Measurements from ENCODE around the gene FMN1. TPM values are rescaled to one million over a fixed set of nuclear protein-coding genes. Genes with fewer than 3 reads are reported as not detected.

FMN1 gene
- total and polyA plus RNA-seq, 2 experiments from 2014 or later = 0.53 to 1.8 TPM

- no peaks in the 10 kb centered on the region for H3K4me1 ChIP-seq (ENCODE audit: low read depth)
- no peaks in the 10 kb centered on the region for H3K9me3 ChIP-seq (ENCODE audit: low read depth)
- H3K36me3 ChIP-seq = no peaks in the 10 kb centered on the region
- TF ChIP-seq, protein P1, sequence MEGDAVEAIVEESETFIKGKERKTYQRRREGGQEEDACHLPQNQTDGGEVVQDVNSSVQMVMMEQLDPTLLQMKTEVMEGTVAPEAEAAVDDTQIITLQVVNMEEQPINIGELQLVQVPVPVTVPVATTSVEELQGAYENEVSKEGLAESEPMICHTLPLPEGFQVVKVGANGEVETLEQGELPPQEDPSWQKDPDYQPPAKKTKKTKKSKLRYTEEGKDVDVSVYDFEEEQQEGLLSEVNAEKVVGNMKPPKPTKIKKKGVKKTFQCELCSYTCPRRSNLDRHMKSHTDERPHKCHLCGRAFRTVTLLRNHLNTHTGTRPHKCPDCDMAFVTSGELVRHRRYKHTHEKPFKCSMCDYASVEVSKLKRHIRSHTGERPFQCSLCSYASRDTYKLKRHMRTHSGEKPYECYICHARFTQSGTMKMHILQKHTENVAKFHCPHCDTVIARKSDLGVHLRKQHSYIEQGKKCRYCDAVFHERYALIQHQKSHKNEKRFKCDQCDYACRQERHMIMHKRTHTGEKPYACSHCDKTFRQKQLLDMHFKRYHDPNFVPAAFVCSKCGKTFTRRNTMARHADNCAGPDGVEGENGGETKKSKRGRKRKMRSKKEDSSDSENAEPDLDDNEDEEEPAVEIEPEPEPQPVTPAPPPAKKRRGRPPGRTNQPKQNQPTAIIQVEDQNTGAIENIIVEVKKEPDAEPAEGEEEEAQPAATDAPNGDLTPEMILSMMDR (IDR thresholded peaks at IDR 0.05; ENCODE audit: low read depth, low read length) = no peak
- no peak overlapping the region for H3K27ac ChIP-seq
- H3K27me3 ChIP-seq = no peaks in the 10 kb centered on the region
- no peak for DNase-seq (ENCODE audit: low read depth in 1 of 2, low spot score in 1 of 2)
- H3K4me3 ChIP-seq = no peak overlapping the region
Measured at GRCh38 chr15:32739522-32740063, 454.9 kb downstream of the FMN1 start.

- no peak for DNase-seq (ENCODE audit: low read depth in 1 of 2, low spot score in 1 of 2)
- H3K36me3 ChIP-seq = no peaks in the 10 kb centered on the region
- H3K27me3 ChIP-seq = no peaks in the 10 kb centered on the region
- H3K27ac ChIP-seq = no peak overlapping the region
- TF ChIP-seq, protein P1 (IDR thresholded peaks at IDR 0.05; ENCODE audit: low read depth, low read length) = no peak
- no peak overlapping the region for H3K4me3 ChIP-seq
- no peaks in the 10 kb centered on the region for H3K4me1 ChIP-seq (ENCODE audit: low read depth)
- H3K9me3 ChIP-seq (ENCODE audit: low read depth) = no peaks in the 10 kb centered on the region
Measured at GRCh38 chr15:32738666-32739065, 455.8 kb downstream of the FMN1 start.

DNA sequence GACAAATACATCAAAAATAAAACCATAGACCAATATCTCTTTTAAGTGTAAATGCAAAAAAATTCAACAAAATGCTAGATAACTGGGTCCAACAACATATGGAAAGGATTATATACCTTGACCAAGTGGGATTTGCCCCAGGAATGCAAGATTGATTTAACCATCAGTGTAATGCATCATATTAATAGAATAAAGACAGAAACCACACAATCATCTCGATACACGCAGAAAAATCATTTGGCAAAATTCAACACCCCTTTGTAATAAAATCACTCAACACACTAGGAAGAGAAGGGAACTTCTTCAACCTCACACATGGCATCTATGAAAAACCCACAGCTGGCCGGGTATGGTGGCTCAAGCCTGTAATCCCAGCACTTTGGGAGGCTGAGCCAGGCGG, 457.2 kb downstream of the FMN1 start:
- no peaks in the 10 kb centered on the region for H3K9me3 ChIP-seq (ENCODE audit: low read depth)
- TF ChIP-seq, protein P1 (IDR thresholded peaks at IDR 0.05; ENCODE audit: low read depth, low read length) = no peak

DNA sequence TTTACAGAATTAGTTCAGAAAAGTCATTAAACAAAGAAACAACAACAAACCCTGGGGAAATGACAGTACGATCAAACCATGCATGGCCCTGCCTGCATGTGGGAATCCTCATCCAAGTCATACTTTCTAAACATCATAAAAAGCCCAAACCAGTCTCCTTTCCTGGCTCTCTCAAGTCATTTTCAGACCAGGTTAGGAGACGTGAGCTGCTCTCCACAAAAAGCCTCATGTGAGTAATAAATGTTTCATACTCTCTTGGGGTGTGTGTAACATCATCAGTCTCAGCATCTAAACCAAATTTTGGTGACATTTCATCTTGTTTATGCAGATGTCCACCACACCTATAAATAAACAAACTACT, 457.8 kb downstream of the FMN1 start:
- no peaks in the 10 kb centered on the region for H3K4me1 ChIP-seq (ENCODE audit: low read depth)
- no peaks in the 10 kb centered on the region for H3K9me3 ChIP-seq (ENCODE audit: low read depth)
- no peak overlapping the region for H3K27ac ChIP-seq
- DNase-seq (ENCODE audit: low read depth in 1 of 2, low spot score in 1 of 2) = no peak
- H3K36me3 ChIP-seq = no peaks in the 10 kb centered on the region
- TF ChIP-seq, protein P1 (IDR thresholded peaks at IDR 0.05; ENCODE audit: low read depth, low read length) = no peak
- no peaks in the 10 kb centered on the region for H3K27me3 ChIP-seq
- H3K4me3 ChIP-seq = no peak overlapping the region

More for the DNA sequence above, 457.2 kb downstream of the FMN1 start:
- Histone ChIP-seq H3K4me1 (ENCODE audit: low read depth) (no peaks in the 10 kb centered on the region), H3K27me3 (no peaks in the 10 kb centered on the region), H3K4me3 (no peak overlapping the region), H3K27ac (no peak overlapping the region), H3K36me3 (no peaks in the 10 kb centered on the region)
- DNase-seq (ENCODE audit: low read depth in 1 of 2, low spot score in 1 of 2) = no peak

- TF ChIP-seq, protein P1 (IDR thresholded peaks at IDR 0.05; ENCODE audit: low read depth, low read length) = no peak
- no peaks in the 10 kb centered on the region for H3K27me3 ChIP-seq
- no peak overlapping the region for H3K4me3 ChIP-seq
- no peaks in the 10 kb centered on the region for H3K36me3 ChIP-seq
- H3K9me3 ChIP-seq (ENCODE audit: low read depth) = no peaks in the 10 kb centered on the region
- no peak overlapping the region for H3K27ac ChIP-seq
- H3K4me1 ChIP-seq (ENCODE audit: low read depth) = no peaks in the 10 kb centered on the region
- no peak for DNase-seq (ENCODE audit: low read depth in 1 of 2, low spot score in 1 of 2)
Measured at GRCh38 chr15:32735989-32736700, 458.4 kb downstream of the FMN1 start.

Data from cardiac muscle cell (in vitro differentiated cells and primary cell).